Mesenchymal stem cell (in vitro differentiated cells and primary cell): ENCODE data around the gene NUDT4B. TPM values are rescaled to one million over a fixed set of nuclear protein-coding genes. Genes with fewer than 3 reads are reported as not detected.
"Not testable (repeated sequence)": the region's sequence is repeated elsewhere in the genome, so short reads cannot be mapped to it uniquely, and the experiment has no call there.

ENCODE experiments used
- DNase-seq: peaks from one replicate; pipeline ENCODE4 v3.0.0-alpha.2; 2013
- H2AFZ ChIP-seq: one replicate; pipeline ENCODE4 v1.6.1; 2013; ENCODE audit warnings: low read depth, mild to moderate bottlenecking, control low read depth, inconsistent platforms, low read length, moderate library complexity
- H2AK5ac ChIP-seq: 2 replicates; pipeline ENCODE4 v1.6.1; 2013; ENCODE audit warnings: low read length, moderate library complexity, mild to moderate bottlenecking, inconsistent platforms; ENCODE audit not compliant: severe bottlenecking
- H2BK120ac ChIP-seq: one replicate; pipeline ENCODE4 v1.6.1; 2013; ENCODE audit warnings: low read depth, mild to moderate bottlenecking, inconsistent platforms, low read length, moderate library complexity
- H2BK12ac ChIP-seq, 2 experiments: one replicate each; pipeline ENCODE4 v1.6.1; 2013; ENCODE audit warnings: inconsistent platforms in 2 of 2, low read length in 2 of 2, mild to moderate bottlenecking in 2 of 2, moderate library complexity in 2 of 2, control low read depth in 1 of 2
- H2BK15ac ChIP-seq: one replicate; pipeline ENCODE4 v1.6.1; 2013; ENCODE audit warnings: mild to moderate bottlenecking, low read depth, inconsistent platforms; ENCODE audit not compliant: poor library complexity, severe bottlenecking
- H2BK5ac ChIP-seq: 2 replicates; pipeline ENCODE4 v1.6.1; 2013; ENCODE audit warnings: low read depth, mild to moderate bottlenecking, low read length, control low read depth, inconsistent platforms; ENCODE audit not compliant: poor library complexity, severe bottlenecking
- H3K14ac ChIP-seq, 2 experiments: one replicate each; pipeline ENCODE4 v1.6.1; 2013; ENCODE audit warnings: inconsistent platforms in 2 of 2, low read length in 2 of 2, control low read depth in 1 of 2, mild to moderate bottlenecking in 1 of 2, moderate library complexity in 1 of 2
- H3K18ac ChIP-seq, 2 experiments: one replicate each; pipeline ENCODE4 v1.6.1; 2013; ENCODE audit warnings: inconsistent platforms in 2 of 2, low read length in 2 of 2, control low read depth in 1 of 2, low read depth in 1 of 2, mild to moderate bottlenecking in 1 of 2
- H3K23ac ChIP-seq, 2 experiments: one replicate each; pipeline ENCODE4 v1.6.1; 2013; ENCODE audit warnings: inconsistent platforms in 2 of 2, low read length in 2 of 2, mild to moderate bottlenecking in 2 of 2, moderate library complexity in 2 of 2, control low read depth in 1 of 2
- H3K27ac ChIP-seq: 2 replicates; pipeline ENCODE4 v1.5.1; 2013; ENCODE audit warnings: mild to moderate bottlenecking, moderate library complexity, low read length, control low read depth, inconsistent platforms; ENCODE audit not compliant: poor library complexity, severe bottlenecking
- H3K27me3 ChIP-seq, 2 experiments: 2 replicates each; pipeline versions ENCODE4 v1.6.1 to v1.7.0; 2013; ENCODE audit warnings: low read length in 2 of 2, mild to moderate bottlenecking in 2 of 2, moderate library complexity in 2 of 2, control low read depth in 1 of 2, inconsistent platforms in 1 of 2; ENCODE audit not compliant: control insufficient read depth in 1 of 2, insufficient read depth in 1 of 2
- H3K36me3 ChIP-seq, 2 experiments: 2 replicates each; pipeline versions ENCODE4 v1.6.1 to v1.7.0; 2013; ENCODE audit warnings: low read length in 2 of 2, control low read depth in 1 of 2, inconsistent platforms in 1 of 2, low read depth in 1 of 2, mild to moderate bottlenecking in 1 of 2; ENCODE audit not compliant: insufficient read depth in 2 of 2, control insufficient read depth in 1 of 2
- H3K4ac ChIP-seq, 2 experiments: one replicate each; pipeline ENCODE4 v1.6.1; 2013; ENCODE audit warnings: inconsistent platforms in 2 of 2, low read length in 2 of 2, mild to moderate bottlenecking in 2 of 2, moderate library complexity in 2 of 2, control low read depth in 1 of 2, low read depth in 1 of 2
- H3K4me1 ChIP-seq: 2 replicates; pipeline ENCODE4 v1.6.1; 2013; ENCODE audit warnings: low read depth, low read length, control low read depth; ENCODE audit not compliant: control insufficient read depth, insufficient read depth
- H3K4me2 ChIP-seq: 2 replicates; pipeline ENCODE4 v1.6.1; 2013; ENCODE audit warnings: low read length, mild to moderate bottlenecking, inconsistent platforms; ENCODE audit not compliant: poor library complexity, severe bottlenecking
- H3K4me3 ChIP-seq, 2 experiments: 2 replicates each; pipeline versions ENCODE4 v1.5.1 to v1.7.0; 2013; ENCODE audit warnings: low read length in 2 of 2, mild to moderate bottlenecking in 2 of 2, control low read depth in 1 of 2, low read depth in 1 of 2; ENCODE audit not compliant: insufficient read depth in 1 of 2
- H3K79me1 ChIP-seq: replicated peaks from 2 replicates; pipeline ENCODE4 v1.6.1; 2013; ENCODE audit warnings: mild to moderate bottlenecking, control low read depth, low read length, inconsistent platforms; ENCODE audit not compliant: poor library complexity, severe bottlenecking
- H3K9ac ChIP-seq: 2 replicates; pipeline ENCODE4 v1.7.0; 2013; ENCODE audit warnings: mild to moderate bottlenecking, low read length, moderate library complexity
- H3K9me3 ChIP-seq: 2 replicates; pipeline ENCODE4 v1.7.0; 2013; ENCODE audit warnings: mild to moderate bottlenecking, low read length; ENCODE audit not compliant: control insufficient read depth
- H4K8ac ChIP-seq: one replicate; pipeline ENCODE4 v1.6.1; 2013; ENCODE audit warnings: inconsistent platforms, mild to moderate bottlenecking, low read length, moderate library complexity
- H4K91ac ChIP-seq: one replicate; pipeline ENCODE4 v1.6.1; 2013; ENCODE audit warnings: mild to moderate bottlenecking, low read length, inconsistent platforms
- WGBS: methylation state at CpG from one replicate; pipeline ENCODE4 v1.1.7; 2013; ENCODE audit warnings: mixed read lengths; 5-methylcytosine and 5-hydroxymethylcytosine counted together
- small RNA-seq: library from polyadenylated mRNA; stranded (forward); fragments of <200 nt; extraction: miRNeasy Mini kit (QIAGEN cat#:217004); gene quantifications from one replicate; pipeline ENCODE3, GENCODE V24; 2013; ENCODE audit warnings: low read depth

The NUDT4B gene

DNA sequence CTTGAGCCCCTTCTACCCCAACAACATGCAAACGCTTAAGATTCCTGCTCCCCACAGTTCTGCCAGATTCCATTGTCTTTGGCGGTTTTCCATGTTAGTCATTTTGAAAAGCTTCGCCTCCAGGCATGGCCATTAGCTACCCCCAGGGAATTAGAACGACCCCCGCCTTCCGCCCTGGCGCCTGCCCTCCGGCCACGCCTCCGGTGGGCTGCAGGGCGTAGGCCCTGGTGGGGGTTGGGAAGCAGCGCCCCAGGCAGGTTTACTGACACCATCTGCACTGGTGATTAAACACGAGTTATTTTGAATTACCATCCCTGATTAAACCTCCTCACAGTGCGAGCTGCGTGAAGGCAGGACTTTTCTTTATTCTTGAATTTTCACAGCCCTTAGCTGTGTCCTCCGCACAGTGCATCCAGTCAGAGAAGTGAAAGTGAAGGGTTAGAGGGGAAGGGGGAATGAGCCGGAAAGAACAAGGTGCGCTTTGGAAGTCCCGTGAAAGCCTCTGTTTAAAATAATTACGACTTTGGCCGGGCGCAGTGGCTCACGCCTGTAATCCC lies 43.0 kb downstream of the NUDT4B start:
- not testable (repeated sequence) for H3K4ac ChIP-seq, H3K18ac ChIP-seq, H4K91ac ChIP-seq, H3K36me3 ChIP-seq, H3K14ac ChIP-seq, H3K4me1 ChIP-seq, H3K4me3 ChIP-seq, H2BK5ac ChIP-seq, H3K9ac ChIP-seq, H2BK15ac ChIP-seq, H2BK12ac ChIP-seq, DNase-seq, H2AK5ac ChIP-seq, H3K27ac ChIP-seq, H2BK120ac ChIP-seq, H4K8ac ChIP-seq, H2AFZ ChIP-seq, H3K9me3 ChIP-seq, H3K4me2 ChIP-seq, H3K23ac ChIP-seq, H3K79me1 ChIP-seq, H3K27me3 ChIP-seq
- no CpG with 5 or more reads among the region's 23 CpGs for WGBS

- H3K4ac ChIP-seq, H3K4me2 ChIP-seq, H3K4me1 ChIP-seq, H4K91ac ChIP-seq, H3K23ac ChIP-seq, H3K9me3 ChIP-seq, H3K27ac ChIP-seq, H3K36me3 ChIP-seq, DNase-seq, H2AFZ ChIP-seq, H3K27me3 ChIP-seq, H2BK120ac ChIP-seq, H2BK15ac ChIP-seq, H3K9ac ChIP-seq, H3K79me1 ChIP-seq, H3K18ac ChIP-seq, H2BK5ac ChIP-seq, H4K8ac ChIP-seq, H3K4me3 ChIP-seq, H3K14ac ChIP-seq, H2BK12ac ChIP-seq, H2AK5ac ChIP-seq: not testable (repeated sequence)
- no CpG with 5 or more reads among the region's 4 CpGs for WGBS
Observed at GRCh38 chr1:148793762-148794332, 45.3 kb downstream of the NUDT4B start.

Small RNA genes lying within 50 kb of the gene (small RNA-seq; reads per million reads assigned to genes)
- not detected for gene RNU6-1171P
